ENCODE data around the gene ZFYVE19. TPM values are rescaled to one million over a fixed set of nuclear protein-coding genes. Genes with fewer than 3 reads are reported as not detected.

ZFYVE19 gene
- total and polyA plus RNA-seq, 12 donors, result 11.9 to 29.2 (median 17.9) TPM

GRCh38 chr15:40763801-40764628 lies 42.9 kb upstream of the ZFYVE19 start, which contains the start of gene GCHFR:
GCHFR (plus strand) TSS chr15:40764068; CDS start chr15:40764181, 113 bp downstream.
- 0% methylated on average over 75 of the region's 75 CpGs for WGBS, 2 donors
- Histone ChIP-seq H3K27ac (peak within 1 kb of the TSS in 9 of 10 donors; percentile 28 to 80 (median 68)), H3K9me3 (no peaks in the 10 kb centered on the region), H3K27me3 (no peaks in the 10 kb centered on the region), H3K4me1 (peaks cover 0 to 42% (median 29%) of the 10 kb centered on the region in 9 donors), H3K36me3 (peaks cover 0 to 23% (median 0%) of the 10 kb centered on the region in 9 donors), H3K4me3 (peak within 1 kb of the TSS; percentile 35 to 76 (median 62))
- ATAC-seq (peak; percentile 67 to 80 (median 75)), DNase-seq (peak; percentile 67 to 81)
- TF ChIP-seq, protein P1, sequence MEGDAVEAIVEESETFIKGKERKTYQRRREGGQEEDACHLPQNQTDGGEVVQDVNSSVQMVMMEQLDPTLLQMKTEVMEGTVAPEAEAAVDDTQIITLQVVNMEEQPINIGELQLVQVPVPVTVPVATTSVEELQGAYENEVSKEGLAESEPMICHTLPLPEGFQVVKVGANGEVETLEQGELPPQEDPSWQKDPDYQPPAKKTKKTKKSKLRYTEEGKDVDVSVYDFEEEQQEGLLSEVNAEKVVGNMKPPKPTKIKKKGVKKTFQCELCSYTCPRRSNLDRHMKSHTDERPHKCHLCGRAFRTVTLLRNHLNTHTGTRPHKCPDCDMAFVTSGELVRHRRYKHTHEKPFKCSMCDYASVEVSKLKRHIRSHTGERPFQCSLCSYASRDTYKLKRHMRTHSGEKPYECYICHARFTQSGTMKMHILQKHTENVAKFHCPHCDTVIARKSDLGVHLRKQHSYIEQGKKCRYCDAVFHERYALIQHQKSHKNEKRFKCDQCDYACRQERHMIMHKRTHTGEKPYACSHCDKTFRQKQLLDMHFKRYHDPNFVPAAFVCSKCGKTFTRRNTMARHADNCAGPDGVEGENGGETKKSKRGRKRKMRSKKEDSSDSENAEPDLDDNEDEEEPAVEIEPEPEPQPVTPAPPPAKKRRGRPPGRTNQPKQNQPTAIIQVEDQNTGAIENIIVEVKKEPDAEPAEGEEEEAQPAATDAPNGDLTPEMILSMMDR (IDR thresholded peaks at IDR 0.05), result peak in 8 of 9 donors; percentile 19 to 52 (median 48)
- intact Hi-C loops (cut with DNase I), result no loop called here

DNA sequence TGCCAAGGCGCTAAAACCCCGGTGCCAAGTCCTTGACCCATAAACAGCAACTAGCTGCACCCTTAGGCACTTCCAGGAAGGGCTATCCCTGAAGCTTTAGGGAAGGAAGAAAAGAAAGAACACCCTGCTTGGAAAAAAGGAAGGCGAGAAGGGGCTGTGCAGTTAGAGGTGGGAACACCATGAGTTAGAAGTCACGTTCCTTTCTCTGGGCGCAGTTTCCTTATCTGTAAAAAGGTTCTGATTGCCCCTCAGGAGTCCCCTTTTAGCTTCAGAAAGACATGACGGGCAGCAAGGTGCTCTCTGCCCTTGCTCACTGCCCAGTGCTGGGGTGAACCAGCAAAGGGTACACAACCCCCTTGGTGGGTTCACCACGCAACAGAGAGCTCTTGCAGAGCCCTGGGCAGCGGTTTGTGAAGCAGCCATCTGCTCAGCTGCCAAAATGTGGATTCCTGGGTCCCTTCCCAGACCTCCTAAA lies 42.2 kb upstream of the ZFYVE19 start:
- Histone ChIP-seq H3K4me1 (peaks cover 0 to 49% (median 34%) of the 10 kb centered on the region in 9 donors), H3K4me3 (peak overlapping the region in 9 of 10 donors; percentile 50 to 76 (median 62)), H3K27ac (peak overlapping the region in 9 of 10 donors; percentile 28 to 80 (median 68)), H3K9me3 (no peaks in the 10 kb centered on the region), H3K36me3 (peaks cover 0 to 23% (median 0%) of the 10 kb centered on the region in 9 donors), H3K27me3 (no peaks in the 10 kb centered on the region)
- DNase-seq (no peak), ATAC-seq (peak in 6 of 8 donors; percentile 1 to 4 (median 2))
- TF ChIP-seq, protein P1 (IDR thresholded peaks at IDR 0.05), result no peak
- intact Hi-C loops (cut with DNase I), result no loop called here
- 29% methylated on average over 8 of the region's 8 CpGs for WGBS, 2 donors

GRCh38 chr15:40766194-40766815 lies 40.6 kb upstream of the ZFYVE19 start:
- ATAC-seq (no peak), DNase-seq (no peak)
- H3K4me1 ChIP-seq, result peaks cover 0 to 56% (median 38%) of the 10 kb centered on the region in 9 donors
- no peaks in the 10 kb centered on the region for H3K27me3 ChIP-seq
- TF ChIP-seq, protein P1 (IDR thresholded peaks at IDR 0.05), result no peak
- intact Hi-C loops (cut with DNase I), result no loop called here
- H3K4me3 ChIP-seq, result no peak overlapping the region
- H3K36me3 ChIP-seq, result peaks cover 0 to 34% (median 0%) of the 10 kb centered on the region in 9 donors
- no peak overlapping the region for H3K27ac ChIP-seq
- 65 to 76% methylated on average over 7 of the region's 7 CpGs for WGBS, 2 donors
- no peaks in the 10 kb centered on the region for H3K9me3 ChIP-seq

Measured in heart right ventricle (tissue), 16 donors.